MM.1S (cell line): Measurements from ENCODE around the gene BLID.

Source experiments
- DNase-seq: peaks from one replicate; pipeline ENCODE4 v3.0.0-alpha.2; 2015
- H2AFZ ChIP-seq: fragments of 300-600 bp; sonication (generic); 2 replicates; pipeline ENCODE4 v1.6.0; 2016; ENCODE audit warnings: antibody characterized with exemption, low read length
- H3F3A ChIP-seq: fragments of 300-600 bp; sonication (generic); 2 replicates; pipeline ENCODE4 v1.6.1; 2016; ENCODE audit warnings: mild to moderate bottlenecking, antibody characterized with exemption, low read length, moderate library complexity, mixed read lengths; ENCODE audit not compliant: insufficient read depth
- H3K27ac ChIP-seq: fragments of 300-600 bp; sonication (generic); 2 replicates; pipeline ENCODE4 v1.5.1; 2016; ENCODE audit warnings: mild to moderate bottlenecking, low read length
- H3K27me3 ChIP-seq: fragments of 300-600 bp; sonication (generic); replicated peaks from 2 replicates; pipeline ENCODE4 v1.6.0; 2016; ENCODE audit warnings: low read length; ENCODE audit not compliant: insufficient read depth
- H3K36me3 ChIP-seq: fragments of 300-600 bp; sonication (generic); replicated peaks from 2 replicates; pipeline ENCODE4 v1.6.1; 2016; ENCODE audit warnings: mild to moderate bottlenecking, low read length, mixed read lengths; ENCODE audit not compliant: insufficient read depth
- H3K4me1 ChIP-seq: fragments of 300-600 bp; sonication (generic); 2 replicates; pipeline ENCODE4 v1.6.1; 2016; ENCODE audit warnings: low read length, mixed read lengths
- H3K4me2 ChIP-seq: fragments of 300-600 bp; sonication (generic); 2 replicates; pipeline ENCODE4 v1.6.0; 2016; ENCODE audit warnings: low read depth, low read length
- H3K4me3 ChIP-seq: fragments of 300-600 bp; sonication (generic); 2 replicates; pipeline ENCODE4 v1.5.1; 2016; ENCODE audit warnings: low read length, mixed read lengths
- H3K79me2 ChIP-seq: fragments of 300-600 bp; sonication (generic); 2 replicates; pipeline ENCODE4 v1.6.1; 2016; ENCODE audit warnings: mixed run types, low read length, mixed read lengths
- H3K9ac ChIP-seq: fragments of 300-600 bp; sonication (generic); 2 replicates; pipeline ENCODE4 v1.6.1; 2016; ENCODE audit warnings: low read length, mixed read lengths
- H3K9me2 ChIP-seq: fragments of 300-600 bp; sonication (generic); replicated peaks from 2 replicates; pipeline ENCODE4 v1.6.1; 2016; ENCODE audit warnings: mild to moderate bottlenecking, low read length, mixed read lengths; ENCODE audit not compliant: insufficient read depth
- H3K9me3 ChIP-seq: fragments of 300-600 bp; sonication (generic); replicated peaks from 2 replicates; pipeline ENCODE4 v1.6.1; 2016; ENCODE audit warnings: mild to moderate bottlenecking, low read length, mixed read lengths; ENCODE audit not compliant: insufficient read depth
- H4K20me1 ChIP-seq: fragments of 300-600 bp; sonication (generic); 2 replicates; pipeline ENCODE4 v1.6.1; 2016; ENCODE audit warnings: mild to moderate bottlenecking, low read length, moderate library complexity, mixed read lengths; ENCODE audit not compliant: insufficient read depth
- EZH2 ChIP-seq: fragments of 300-600 bp; sonication (generic); optimal IDR thresholded peaks from 2 replicates; pipeline ENCODE3; 2017; ENCODE audit warnings: low read depth, mild to moderate bottlenecking, antibody characterized with exemption, low read length, mixed read lengths
- EZH2phosphoT487 ChIP-seq: fragments of 300-600 bp; sonication (generic); IDR thresholded peaks from 2 replicates; pipeline ENCODE4 v1.6.1; 2018; ENCODE audit warnings: antibody characterized with exemption, low read length
- TF ChIP-seq, protein P1 (sequence below): fragments of 300-600 bp; sonication (generic); IDR thresholded peaks from 2 replicates; pipeline ENCODE4 v1.5.1; 2016; ENCODE audit warnings: antibody characterized with exemption, low read length, mixed read lengths

Gene BLID

DNA sequence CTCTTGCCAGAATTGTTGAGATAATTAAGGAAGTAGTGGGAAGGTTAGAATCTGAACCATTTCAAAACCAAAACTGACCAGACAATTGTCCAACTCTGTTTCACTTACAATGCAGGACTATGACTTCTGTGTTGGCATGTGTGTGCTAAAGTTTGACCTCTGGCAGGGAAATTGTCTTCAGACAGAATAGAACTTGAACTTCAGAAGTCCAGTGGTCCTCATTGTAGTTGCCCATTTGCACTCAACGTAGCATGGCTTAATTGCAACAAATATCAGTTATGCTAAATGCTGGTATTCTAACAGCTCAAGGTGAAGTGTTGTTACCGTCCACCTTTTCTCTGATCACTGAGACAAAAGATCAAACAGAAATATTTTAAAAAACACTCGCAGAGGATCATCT is 47.2 kb downstream of the BLID start:
- Histone ChIP-seq H3F3A (0 out of 2 replicates have a peak, but pooled peaks cover 4% of the 10 kb centered on the region), H3K36me3 (no peaks in the 10 kb centered on the region), H3K9me3 (no peaks in the 10 kb centered on the region), H4K20me1 (no peaks in the 10 kb centered on the region), H3K4me2 (no peak overlapping the region), H3K4me1 (peaks cover 17% of the 10 kb centered on the region), H2AFZ (no peak overlapping the region), H3K27ac (no peak overlapping the region), H3K9me2 (no peaks in the 10 kb centered on the region), H3K27me3 (no peaks in the 10 kb centered on the region), H3K9ac (no peak overlapping the region), H3K4me3 (no peak overlapping the region), H3K79me2 (no peaks in the 10 kb centered on the region)
- TF ChIP-seq, protein P1, sequence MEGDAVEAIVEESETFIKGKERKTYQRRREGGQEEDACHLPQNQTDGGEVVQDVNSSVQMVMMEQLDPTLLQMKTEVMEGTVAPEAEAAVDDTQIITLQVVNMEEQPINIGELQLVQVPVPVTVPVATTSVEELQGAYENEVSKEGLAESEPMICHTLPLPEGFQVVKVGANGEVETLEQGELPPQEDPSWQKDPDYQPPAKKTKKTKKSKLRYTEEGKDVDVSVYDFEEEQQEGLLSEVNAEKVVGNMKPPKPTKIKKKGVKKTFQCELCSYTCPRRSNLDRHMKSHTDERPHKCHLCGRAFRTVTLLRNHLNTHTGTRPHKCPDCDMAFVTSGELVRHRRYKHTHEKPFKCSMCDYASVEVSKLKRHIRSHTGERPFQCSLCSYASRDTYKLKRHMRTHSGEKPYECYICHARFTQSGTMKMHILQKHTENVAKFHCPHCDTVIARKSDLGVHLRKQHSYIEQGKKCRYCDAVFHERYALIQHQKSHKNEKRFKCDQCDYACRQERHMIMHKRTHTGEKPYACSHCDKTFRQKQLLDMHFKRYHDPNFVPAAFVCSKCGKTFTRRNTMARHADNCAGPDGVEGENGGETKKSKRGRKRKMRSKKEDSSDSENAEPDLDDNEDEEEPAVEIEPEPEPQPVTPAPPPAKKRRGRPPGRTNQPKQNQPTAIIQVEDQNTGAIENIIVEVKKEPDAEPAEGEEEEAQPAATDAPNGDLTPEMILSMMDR: no peak
- TF ChIP-seq EZH2phosphoT487 (no peak), EZH2 (no peak)
- DNase-seq: no peak

DNA sequence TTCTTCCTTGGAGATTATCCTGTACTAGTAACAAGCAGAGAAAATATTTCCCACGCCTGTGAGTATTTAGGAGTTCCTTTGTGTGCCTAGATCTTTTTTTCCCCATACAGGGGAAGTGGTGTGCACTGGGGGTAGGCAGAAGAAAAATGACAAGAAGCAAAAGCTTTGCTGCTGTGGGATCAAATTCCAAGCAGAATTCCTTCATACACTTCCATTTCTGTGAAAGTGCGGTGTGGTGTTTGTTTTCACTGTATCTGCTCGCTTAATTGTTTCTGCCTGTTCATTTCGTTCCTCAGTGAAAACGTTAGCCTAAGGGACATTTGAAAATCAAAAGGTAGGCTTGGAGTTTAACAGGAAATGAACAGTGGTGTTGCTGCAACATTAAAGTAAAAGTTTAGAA is 47.9 kb downstream of the BLID start:
- Histone ChIP-seq H2AFZ (no peak overlapping the region), H3K79me2 (no peaks in the 10 kb centered on the region), H3K4me1 (peaks cover 17% of the 10 kb centered on the region), H3K9me2 (no peaks in the 10 kb centered on the region), H3K4me2 (no peak overlapping the region), H3K27ac (no peak overlapping the region), H3K9ac (no peak overlapping the region), H3F3A (0 out of 2 replicates have a peak, but pooled peaks cover 4% of the 10 kb centered on the region), H3K36me3 (no peaks in the 10 kb centered on the region), H3K4me3 (no peak overlapping the region), H4K20me1 (no peaks in the 10 kb centered on the region), H3K27me3 (no peaks in the 10 kb centered on the region), H3K9me3 (no peaks in the 10 kb centered on the region)
- no peak for DNase-seq
- TF ChIP-seq, protein P1: no peak
- no peak for TF ChIP-seq EZH2
- TF ChIP-seq EZH2phosphoT487: no peak
